ENCODE measurements around the gene FAM3C. TPM values are rescaled to one million over a fixed set of nuclear protein-coding genes. Genes with fewer than 3 reads are reported as not detected.

FAM3C gene
- total and polyA plus RNA-seq, 12 donors, result 17.1 to 138 (median 36.8) TPM

DNA sequence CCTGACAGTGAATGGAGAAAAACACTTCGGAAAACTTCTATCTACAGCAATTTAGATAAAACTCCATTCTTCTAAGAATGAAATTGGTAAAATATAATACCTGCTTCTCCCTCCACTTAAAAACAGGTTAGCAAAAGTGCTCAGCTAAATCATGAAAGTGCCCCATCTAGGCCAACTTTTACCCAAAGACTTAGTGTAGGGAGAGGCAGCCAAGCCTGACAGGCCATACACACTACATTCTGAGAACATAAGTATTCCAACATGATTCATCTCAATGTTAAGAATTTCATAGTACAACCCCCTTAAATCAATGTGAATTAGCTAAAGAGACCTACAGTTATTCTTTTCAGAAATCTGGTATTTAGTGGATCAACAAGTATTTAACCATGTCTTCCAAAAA lies 7.2 kb downstream of the FAM3C start:
- Histone ChIP-seq H3K9me3 (replicated peaks in 1 of 3) (no peaks in the 10 kb centered on the region), H3K4me1 (replicated peaks in 1 of 2) (peaks cover 2 to 25% of the 10 kb centered on the region in 2 donors), H3K27ac (no peak overlapping the region), H3K27me3 (no peaks in the 10 kb centered on the region), H3K36me3 (replicated peaks in 1 of 2) (no peaks in the 10 kb centered on the region), H3K4me3 (no peak overlapping the region)
- intact Hi-C loops (cut with DNase I), result no loop called here
- DNase-seq, result no peak
- 94 to 100% (median 97%) methylated on average over 1 of the region's 1 CpG for WGBS, 4 donors
- TF ChIP-seq, protein P1, sequence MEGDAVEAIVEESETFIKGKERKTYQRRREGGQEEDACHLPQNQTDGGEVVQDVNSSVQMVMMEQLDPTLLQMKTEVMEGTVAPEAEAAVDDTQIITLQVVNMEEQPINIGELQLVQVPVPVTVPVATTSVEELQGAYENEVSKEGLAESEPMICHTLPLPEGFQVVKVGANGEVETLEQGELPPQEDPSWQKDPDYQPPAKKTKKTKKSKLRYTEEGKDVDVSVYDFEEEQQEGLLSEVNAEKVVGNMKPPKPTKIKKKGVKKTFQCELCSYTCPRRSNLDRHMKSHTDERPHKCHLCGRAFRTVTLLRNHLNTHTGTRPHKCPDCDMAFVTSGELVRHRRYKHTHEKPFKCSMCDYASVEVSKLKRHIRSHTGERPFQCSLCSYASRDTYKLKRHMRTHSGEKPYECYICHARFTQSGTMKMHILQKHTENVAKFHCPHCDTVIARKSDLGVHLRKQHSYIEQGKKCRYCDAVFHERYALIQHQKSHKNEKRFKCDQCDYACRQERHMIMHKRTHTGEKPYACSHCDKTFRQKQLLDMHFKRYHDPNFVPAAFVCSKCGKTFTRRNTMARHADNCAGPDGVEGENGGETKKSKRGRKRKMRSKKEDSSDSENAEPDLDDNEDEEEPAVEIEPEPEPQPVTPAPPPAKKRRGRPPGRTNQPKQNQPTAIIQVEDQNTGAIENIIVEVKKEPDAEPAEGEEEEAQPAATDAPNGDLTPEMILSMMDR (IDR thresholded peaks at IDR 0.05), result no peak
- TF ChIP-seq POLR2A (IDR thresholded peaks at IDR 0.05), result no peak

- no peaks in the 10 kb centered on the region for H3K9me3 ChIP-seq (replicated peaks in 1 of 3)
- 45 to 62% (median 54%) methylated on average over 1 of the region's 1 CpG for WGBS, 4 donors
- H3K27me3 ChIP-seq, result no peaks in the 10 kb centered on the region
- TF ChIP-seq POLR2A (IDR thresholded peaks at IDR 0.05), result no peak
- TF ChIP-seq, protein P1 (IDR thresholded peaks at IDR 0.05), result no peak
- no peak for DNase-seq
- no peak overlapping the region for H3K27ac ChIP-seq
- peaks cover 4 to 31% of the 10 kb centered on the region in 2 donors for H3K4me1 ChIP-seq (replicated peaks in 1 of 2)
- H3K36me3 ChIP-seq (replicated peaks in 1 of 2), result no peaks in the 10 kb centered on the region
- no peak overlapping the region for H3K4me3 ChIP-seq
- intact Hi-C loops (cut with DNase I), result no loop called here
Observed at GRCh38 chr7:121385800-121386179, 10.3 kb downstream of the FAM3C start.

DNA sequence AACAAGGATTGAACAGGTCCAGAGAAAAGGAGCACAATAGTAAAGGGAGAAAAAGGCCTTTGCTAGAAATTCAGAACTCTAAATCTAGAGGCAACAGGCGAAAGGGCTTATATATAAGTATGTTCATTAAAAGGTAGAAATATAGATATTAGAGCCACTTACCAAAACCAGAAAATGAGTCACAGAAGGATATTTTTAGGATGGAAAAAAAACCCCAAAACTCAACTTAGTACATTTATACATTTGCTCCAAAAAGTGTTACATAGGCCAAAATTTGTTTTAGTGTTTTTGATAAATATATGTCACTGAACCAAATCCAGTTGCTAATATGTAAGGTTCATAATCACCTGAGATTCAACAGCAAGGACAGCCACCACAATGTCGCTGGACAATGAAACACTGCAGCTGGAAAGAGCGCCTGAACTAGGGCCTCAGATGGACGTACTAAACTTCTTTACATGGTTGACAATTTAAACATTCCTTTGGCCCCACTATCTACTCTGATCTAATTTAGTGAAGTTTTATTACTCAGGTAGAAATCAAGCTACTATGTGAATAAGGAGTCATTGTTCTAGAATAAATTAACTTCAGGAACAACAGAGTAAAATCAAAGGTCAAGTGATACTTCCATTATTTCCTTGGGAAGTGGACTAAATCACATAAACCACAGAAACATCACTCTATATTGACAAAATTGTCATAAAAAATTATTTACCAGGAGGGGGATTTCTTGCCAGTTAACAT lies 10.9 kb downstream of the FAM3C start:
- intact Hi-C loops (cut with DNase I), result no loop called here
- DNase-seq, result no peak
- Histone ChIP-seq H3K9me3 (replicated peaks in 1 of 3) (no peaks in the 10 kb centered on the region), H3K27me3 (no peaks in the 10 kb centered on the region), H3K36me3 (replicated peaks in 1 of 2) (no peaks in the 10 kb centered on the region), H3K4me3 (no peak overlapping the region), H3K4me1 (replicated peaks in 1 of 2) (peaks cover 4 to 31% of the 10 kb centered on the region in 2 donors), H3K27ac (no peak overlapping the region)
- TF ChIP-seq, protein P1 (IDR thresholded peaks at IDR 0.05), result no peak
- TF ChIP-seq POLR2A (IDR thresholded peaks at IDR 0.05), result no peak
- WGBS, 4 donors, result 95 to 97% (median 97%) methylated on average over 4 of the region's 4 CpGs

DNA sequence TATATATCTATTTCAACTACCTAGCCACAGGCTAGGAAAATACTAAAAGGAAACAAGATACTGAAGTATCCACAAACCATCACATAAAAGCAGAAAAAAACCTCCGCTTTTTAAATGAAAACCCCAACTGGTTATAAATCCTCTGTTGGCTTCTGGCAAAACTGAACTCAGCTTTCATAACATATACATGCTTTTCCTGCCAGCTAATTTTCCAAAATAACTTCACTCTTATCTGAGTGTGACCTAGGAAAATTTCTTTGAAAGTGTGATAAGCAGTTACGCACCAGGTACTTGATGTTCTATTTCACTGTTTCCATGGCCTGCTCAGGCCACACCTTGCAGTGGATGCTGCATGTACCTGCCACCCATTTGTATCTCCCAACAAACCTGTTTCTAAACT lies 11.8 kb downstream of the FAM3C start:
- Histone ChIP-seq H3K36me3 (replicated peaks in 1 of 2) (no peaks in the 10 kb centered on the region), H3K4me1 (replicated peaks in 1 of 2) (peaks cover 4 to 31% of the 10 kb centered on the region in 2 donors), H3K27ac (peak overlapping the region in 1 of 5 donors; percentile 2), H3K4me3 (no peak overlapping the region), H3K27me3 (no peaks in the 10 kb centered on the region), H3K9me3 (replicated peaks in 1 of 3) (no peaks in the 10 kb centered on the region)
- 48 to 57% (median 50%) methylated on average over 2 of the region's 2 CpGs for WGBS, 4 donors
- no peak for TF ChIP-seq POLR2A (IDR thresholded peaks at IDR 0.05)
- intact Hi-C loops (cut with DNase I), result no loop called here
- peak in 1 of 7 donors; percentile 10 for DNase-seq
